ENCODE results near the gene MAN1B1.
"Not testable (repeated sequence)": the region's sequence is repeated elsewhere in the genome, so short reads cannot be mapped to it uniquely, and the experiment has no call there.

MAN1B1 gene

DNA sequence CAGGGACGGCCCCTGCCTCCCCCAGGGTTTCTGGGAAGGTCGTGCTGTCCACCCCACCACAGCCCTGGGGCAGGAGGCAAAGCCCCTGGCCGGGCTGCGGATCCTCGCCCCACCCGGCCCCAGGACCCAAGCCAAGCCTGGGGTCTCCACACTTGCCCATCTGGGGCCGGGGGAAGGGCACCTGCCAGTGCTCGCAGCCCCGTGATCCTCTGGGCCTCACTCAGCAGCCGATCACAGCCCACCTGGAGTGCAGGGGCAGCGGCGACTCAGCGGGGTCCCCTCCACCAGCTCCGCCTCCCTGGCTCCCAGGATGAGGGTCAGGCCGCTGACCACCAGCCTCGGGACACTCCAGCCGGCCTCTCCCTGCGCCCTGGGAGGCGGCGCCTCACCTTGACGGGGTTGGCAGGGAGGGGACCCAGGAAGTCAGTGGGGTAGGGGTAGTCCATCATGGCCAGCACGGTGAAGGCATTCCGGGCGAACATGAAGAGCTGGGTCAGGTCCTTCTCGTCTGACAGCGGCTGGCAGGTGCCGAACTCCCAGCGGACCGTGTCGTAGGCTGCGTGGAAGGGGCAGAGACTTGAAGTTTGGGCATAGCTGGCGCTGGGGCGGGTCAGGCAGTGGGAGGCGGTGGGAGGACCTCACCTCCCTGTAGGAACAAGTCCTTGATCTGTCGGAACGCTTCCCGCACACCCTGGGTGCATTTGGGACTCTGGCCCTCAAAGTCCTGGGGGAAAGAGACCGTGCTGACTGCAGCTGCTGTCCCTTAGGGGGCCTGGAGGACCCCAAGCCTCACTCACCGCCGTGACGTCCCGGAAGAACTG is 26.0 kb downstream of the MAN1B1 start:
- no peak for DNase-seq

DNA sequence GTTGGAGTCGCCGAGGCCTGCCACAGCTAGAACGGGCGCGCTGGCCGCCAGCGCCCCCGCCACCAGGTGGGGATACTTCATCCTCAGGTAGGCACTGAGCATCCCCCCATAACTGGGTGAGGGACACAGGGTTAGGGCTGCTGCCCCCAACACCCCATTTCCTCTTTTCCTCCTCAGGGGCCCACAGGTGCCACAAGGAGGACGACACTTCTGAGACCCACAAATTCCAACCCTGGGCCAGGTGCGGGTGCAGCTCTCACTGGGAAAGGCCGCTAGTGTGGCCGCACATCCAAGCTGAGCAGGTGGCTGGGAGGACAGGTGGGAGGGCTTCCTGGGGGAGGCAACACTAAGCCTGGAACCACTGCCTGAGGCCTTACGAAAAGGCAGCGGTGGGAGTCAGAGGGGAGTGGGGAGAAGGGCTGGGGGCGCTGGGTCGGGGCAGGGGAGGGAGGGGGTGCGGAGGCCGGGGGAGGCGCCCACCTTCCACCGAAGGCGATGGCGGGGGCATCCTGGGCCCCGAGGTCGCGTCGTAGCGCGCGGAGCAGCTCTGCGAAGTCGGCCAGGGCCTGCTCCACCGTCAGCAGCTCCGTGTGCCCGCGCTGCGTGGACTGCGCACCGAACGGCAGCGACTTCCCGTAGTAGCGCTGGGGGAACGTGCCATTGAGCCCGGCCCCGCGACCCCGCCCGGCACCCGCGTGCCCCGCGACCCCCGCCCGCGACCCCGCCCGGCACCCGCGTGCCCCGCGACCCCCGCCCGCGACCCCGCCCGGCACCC is 26.8 kb downstream of the MAN1B1 start:
- no peak for DNase-seq

GRCh38 chr9:137114220-137114612 is 27.4 kb downstream of the MAN1B1 start:
- no peak for DNase-seq

GRCh38 chr9:137114613-137115393 is 28.0 kb downstream of the MAN1B1 start, which contains the start of gene DPP7:
Gene DPP7 (minus strand): TSS chr9:137114733. CDS start chr9:137114713, 20 bp downstream.
- peak; percentile 67 for DNase-seq

DNA sequence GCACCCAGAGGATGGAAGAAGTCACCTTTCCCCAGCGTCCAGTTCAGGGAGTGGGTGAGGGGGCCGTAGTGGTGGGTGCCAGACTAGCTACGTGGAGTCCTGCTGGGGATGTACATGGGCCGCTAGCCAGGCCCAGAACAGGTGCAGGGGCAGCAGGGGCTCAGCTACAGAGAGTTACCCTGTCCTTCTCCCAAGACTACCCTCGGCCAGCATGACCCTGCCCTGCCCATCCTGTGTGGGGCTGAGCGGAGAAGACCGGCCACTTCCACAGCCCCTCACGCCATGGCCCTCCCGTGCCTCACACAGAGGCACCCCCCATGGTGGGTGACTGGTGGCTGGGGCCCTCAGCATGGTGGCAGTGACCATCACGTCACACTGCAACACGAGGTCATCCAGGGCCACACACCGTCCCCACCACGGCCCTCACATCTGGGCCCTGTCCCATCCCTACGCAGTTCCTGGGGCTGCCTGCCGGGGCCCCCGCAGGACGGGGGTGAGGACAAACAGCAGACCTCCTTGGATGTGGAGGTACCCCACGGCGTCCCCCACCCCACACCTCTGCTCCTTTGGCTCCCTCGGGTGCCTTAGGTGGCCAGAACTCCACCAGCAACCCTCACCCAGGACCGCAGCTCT is 28.7 kb downstream of the MAN1B1 start:
- DNase-seq: no peak

GRCh38 chr9:137116027-137116507 is 29.3 kb downstream of the MAN1B1 start:
- DNase-seq: no peak

GRCh38 chr9:137116728-137117127 is 29.9 kb downstream of the MAN1B1 start:
- DNase-seq: no peak

DNA sequence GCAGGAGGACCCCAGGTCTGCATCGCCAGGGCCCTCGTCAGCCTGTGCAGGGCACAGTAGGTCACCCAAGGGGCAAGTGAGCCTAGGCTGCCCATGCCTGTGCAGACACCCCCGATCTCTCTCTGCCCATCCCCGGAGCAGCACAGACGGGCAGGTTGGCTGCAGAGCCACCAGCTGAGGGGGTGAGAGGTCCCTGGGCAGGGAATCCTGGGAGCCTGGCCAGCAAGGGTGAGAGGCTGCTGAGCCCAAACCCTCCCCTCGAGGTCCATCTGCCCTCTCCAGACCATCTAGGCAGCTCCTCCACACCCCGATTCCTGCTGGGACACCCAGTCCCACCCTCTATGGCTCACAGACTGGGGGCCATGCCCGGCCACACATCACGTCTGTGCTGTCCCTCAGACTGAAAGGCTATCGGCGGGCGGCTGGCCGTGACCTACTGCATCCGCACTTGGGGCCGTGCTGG is 30.5 kb downstream of the MAN1B1 start:
- no peak for DNase-seq

DNA sequence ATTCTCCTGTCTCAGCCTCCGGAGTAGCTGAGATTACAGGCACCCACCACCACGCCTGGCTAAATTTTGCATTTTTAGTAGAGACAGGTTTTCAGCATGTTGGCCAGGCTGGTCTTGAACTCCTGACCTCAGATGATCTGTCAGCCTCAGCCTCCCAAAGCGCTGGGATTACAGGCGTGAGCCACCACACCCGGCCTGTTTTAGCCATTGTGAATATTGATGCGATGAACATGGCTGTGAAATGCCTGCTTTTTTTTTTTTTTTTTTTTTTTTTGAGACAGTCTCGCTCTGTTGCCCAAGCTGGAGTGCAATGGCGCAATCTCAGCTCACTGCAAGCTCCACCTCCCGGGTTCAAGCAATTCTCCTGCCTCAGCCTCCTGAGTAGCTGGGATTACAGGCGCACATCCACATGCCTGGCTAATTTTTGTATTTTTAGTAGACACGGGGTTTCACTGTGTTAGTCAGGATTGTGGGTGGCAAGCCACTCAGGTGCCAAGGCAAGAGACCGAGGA is 31.4 kb downstream of the MAN1B1 start:
- not testable (repeated sequence) for DNase-seq

DNA sequence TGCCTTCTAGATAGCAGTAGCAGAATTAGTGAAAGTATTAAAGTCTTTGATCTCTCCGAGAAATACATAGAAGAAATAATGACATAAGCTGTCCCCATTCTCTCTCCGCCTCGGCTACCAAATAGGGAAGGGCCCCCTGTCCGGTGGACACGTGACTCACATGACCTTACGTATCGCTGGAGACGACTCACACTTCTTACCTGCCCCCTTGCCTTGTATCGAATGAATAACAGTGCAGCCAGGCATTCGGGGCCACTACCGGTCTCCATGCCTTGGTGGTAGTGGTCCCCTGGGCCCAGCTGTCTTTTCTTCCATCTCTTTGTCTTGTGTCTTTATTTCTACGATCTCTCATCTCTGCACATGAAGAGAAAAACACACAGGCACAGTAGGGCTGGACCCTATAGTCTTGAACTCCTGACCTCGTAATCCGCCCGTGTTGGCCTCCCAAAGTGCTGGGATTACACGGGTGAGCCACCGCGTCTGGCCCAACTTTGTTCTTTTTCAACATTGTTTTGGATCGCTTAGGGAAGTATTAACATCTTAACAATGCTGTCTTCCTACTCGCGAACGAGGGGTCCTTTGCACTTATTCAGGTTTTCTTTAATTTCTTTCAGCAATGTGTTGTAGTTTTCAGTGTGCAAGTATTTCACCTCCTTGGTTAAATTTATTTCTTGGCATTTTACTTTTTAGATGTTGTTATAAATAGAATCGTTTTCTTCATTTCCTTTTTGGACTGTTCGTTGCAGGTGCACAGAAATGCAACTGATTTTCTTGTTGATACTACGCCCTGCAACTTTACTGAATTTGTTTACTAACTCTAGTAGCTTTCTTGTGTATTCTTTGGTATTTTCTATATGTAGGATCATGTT is 35.4 kb downstream of the MAN1B1 start:
- not testable (repeated sequence) for DNase-seq

DNA sequence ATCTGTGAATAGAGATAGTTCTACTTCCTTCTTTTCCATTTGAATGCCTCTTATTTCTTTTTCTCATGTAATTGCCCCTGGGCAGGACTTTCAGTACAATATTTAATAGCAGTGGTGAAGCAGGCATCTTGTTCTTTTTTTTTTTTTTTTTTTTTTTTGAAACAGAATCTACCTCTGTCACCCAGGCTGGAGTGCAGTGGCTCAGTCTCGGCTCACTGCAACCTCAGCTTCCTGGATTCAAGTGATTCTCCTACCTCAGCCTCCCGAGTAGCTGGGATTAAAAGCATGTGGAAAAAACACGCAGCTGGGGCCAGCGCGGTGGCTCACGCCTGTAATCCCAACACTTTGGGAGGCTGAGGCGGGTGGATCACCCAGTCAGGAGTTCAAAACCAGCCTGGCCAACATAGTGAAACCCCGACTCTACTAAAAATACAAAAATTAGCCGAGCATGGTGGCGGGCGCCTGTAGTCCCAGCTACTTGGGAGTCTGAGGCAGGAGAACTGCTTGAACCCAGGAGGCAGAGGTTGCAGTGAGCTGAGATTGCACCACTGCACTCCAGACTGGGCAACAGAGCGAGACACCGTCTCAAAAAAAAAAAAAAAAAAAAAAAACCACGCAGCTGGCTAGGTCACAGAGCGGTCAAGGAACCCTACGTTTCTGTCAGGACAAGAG is 36.1 kb downstream of the MAN1B1 start:
- DNase-seq: not testable (repeated sequence)

- no peak for DNase-seq
Observed at GRCh38 chr9:137123468-137123837, 36.7 kb downstream of the MAN1B1 start.

- not testable (repeated sequence) for DNase-seq
Observed at GRCh38 chr9:137123952-137124462, 37.2 kb downstream of the MAN1B1 start.

DNA sequence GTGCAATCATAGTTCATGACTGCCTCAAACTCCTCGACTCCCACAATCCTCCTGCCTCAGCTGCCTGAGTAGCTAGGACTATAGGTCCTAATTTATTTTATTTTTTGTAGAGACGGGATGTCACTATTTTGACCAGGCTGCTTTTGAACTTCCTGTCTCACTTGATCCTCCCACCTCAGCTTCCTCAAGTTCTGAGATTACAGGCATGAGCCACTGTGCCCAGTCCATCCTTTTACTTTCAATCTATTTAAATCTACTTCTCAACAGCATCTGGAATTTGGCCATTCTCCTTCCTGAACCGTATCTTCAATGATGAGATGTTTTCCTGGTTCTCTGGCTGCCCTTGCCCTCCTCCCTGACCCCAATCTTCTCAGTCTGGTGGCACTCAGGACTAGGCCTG is 40.0 kb downstream of the MAN1B1 start:
- no peak for DNase-seq

DNA sequence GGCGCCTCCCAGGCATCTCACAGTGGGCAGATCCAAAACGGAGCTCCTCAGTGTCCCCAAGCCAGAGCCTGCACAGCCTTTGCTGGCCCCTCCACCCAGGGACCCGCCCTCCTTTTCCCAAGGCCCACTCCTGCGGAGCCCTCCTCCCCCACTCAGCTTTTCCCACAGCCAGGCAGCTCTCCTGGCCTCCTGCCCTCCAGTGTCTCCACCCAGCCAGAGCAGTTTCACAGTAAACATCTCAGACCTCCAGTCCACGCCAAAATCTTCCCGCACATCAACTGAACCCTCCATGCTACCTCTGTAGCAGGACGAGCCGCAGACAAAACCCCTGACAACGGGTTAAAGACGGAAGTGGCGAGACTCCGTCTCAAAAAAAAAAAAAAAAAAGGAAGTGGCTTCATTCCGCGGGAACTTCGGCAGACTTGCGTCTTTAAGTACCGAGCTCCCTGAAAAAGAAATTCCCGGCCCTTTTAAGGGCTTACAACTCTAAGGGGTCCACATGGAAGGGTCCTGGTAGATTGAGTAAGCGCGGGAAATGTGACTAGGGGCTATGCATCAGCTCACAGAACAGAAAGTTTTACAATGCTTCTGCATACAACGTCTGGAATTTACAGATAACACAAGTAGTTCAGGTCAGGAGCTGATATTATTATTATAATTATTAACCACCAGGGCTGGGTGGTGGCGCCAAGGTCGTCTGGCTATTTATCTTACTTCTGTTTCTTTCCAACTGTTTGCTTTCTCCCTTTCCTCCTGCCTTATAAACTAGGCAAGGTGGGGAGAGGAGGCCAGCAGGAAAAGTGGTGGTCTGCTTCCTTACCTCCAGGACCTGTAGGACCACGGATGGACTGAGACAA is 40.7 kb downstream of the MAN1B1 start:
- DNase-seq: no peak

- DNase-seq: no peak
Observed at GRCh38 chr9:137128158-137128861, 41.5 kb downstream of the MAN1B1 start.

DNA sequence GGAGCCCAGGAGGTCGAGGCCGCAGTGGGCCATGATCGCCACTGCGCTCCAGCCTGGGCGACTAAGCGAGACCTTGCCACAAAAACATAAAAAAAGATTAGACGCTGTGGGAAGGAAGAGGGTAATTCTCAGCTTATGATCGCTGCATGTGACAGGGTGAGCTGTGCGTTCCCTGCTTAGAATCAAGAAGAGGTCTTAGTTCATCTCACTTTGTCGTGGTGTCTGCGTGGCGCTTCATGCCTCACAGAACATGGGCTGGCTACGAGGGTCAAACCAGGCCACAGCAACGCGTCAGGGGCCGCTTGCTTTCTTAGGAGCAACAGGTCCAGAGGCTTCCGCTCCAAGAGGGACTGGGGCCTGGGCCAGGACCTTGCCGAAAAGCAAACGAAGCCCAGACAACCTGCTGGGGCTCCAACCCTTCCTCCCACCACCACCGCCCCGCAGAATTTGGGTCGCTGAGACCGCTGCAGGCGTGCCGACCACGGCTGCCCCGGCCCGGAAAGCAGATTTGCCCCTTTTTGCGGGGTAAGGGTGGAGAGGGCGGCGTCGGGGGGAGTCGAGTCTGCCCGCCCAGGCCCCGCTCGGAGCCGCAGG is 42.2 kb downstream of the MAN1B1 start:
- DNase-seq: no peak

GRCh38 chr9:137129456-137130175 is 42.8 kb downstream of the MAN1B1 start:
- peak; percentile 92 for DNase-seq

All from femur (tissue), 1 donor.